KMS-11 (cell line): ENCODE data around the gene BATF3.

Source experiments
- H2AFZ ChIP-seq: fragments of 200-600 bp; sonication (generic); 2 replicates; pipeline ENCODE4 v1.6.1; 2016; ENCODE audit warnings: antibody characterized with exemption, mixed run types, low read depth
- H3K27ac ChIP-seq: fragments of 200-600 bp; sonication (generic); 2 replicates; pipeline ENCODE4 v1.6.1; 2016; ENCODE audit warnings: mild to moderate bottlenecking, mixed run types
- H3K27me3 ChIP-seq: fragments of 200-600 bp; sonication (generic); 2 replicates; pipeline ENCODE4 v1.6.1; 2017; ENCODE audit warnings: mild to moderate bottlenecking, low read depth, mixed run types, moderate library complexity; ENCODE audit not compliant: insufficient read depth
- H3K36me3 ChIP-seq: fragments of 200-600 bp; sonication (generic); 2 replicates; pipeline ENCODE4 v1.6.1; 2017; ENCODE audit warnings: mild to moderate bottlenecking, mixed run types; ENCODE audit not compliant: insufficient read depth
- H3K4me1 ChIP-seq: fragments of 200-600 bp; sonication (generic); 2 replicates; pipeline ENCODE4 v1.6.1; 2016; ENCODE audit warnings: mild to moderate bottlenecking, low read depth, mixed run types; ENCODE audit not compliant: poor library complexity, severe bottlenecking
- H3K4me2 ChIP-seq: fragments of 200-600 bp; sonication (generic); 2 replicates; pipeline ENCODE4 v1.7.0; 2016; ENCODE audit warnings: mild to moderate bottlenecking, mixed run types
- H3K4me3 ChIP-seq: fragments of 200-600 bp; sonication (generic); IDR thresholded peaks from 2 replicates; pipeline ENCODE4 v1.6.1; 2017; ENCODE audit warnings: low read depth, low read length, mixed read lengths; ENCODE audit not compliant: insufficient read depth
- H3K79me2 ChIP-seq: fragments of 200-600 bp; sonication (generic); 2 replicates; pipeline ENCODE4 v1.6.1; 2016; ENCODE audit warnings: low read depth, mixed run types; ENCODE audit not compliant: insufficient read depth
- H3K9ac ChIP-seq: fragments of 200-600 bp; sonication (generic); 2 replicates; pipeline ENCODE4 v1.6.1; 2016; ENCODE audit warnings: mild to moderate bottlenecking, mixed run types
- H4K20me1 ChIP-seq: fragments of 200-600 bp; sonication (generic); 2 replicates; pipeline ENCODE4 v1.6.1; 2016; ENCODE audit warnings: mild to moderate bottlenecking, mixed run types; ENCODE audit not compliant: insufficient read depth
- TF ChIP-seq, protein P1 (sequence below): fragments of 200-600 bp; sonication (generic); conservative IDR thresholded peaks from 2 replicates; pipeline ENCODE4 v1.6.1; 2017; ENCODE audit warnings: low read depth, mild to moderate bottlenecking, antibody characterized with exemption, low read length, moderate library complexity, mixed read lengths

The BATF3 gene

DNA sequence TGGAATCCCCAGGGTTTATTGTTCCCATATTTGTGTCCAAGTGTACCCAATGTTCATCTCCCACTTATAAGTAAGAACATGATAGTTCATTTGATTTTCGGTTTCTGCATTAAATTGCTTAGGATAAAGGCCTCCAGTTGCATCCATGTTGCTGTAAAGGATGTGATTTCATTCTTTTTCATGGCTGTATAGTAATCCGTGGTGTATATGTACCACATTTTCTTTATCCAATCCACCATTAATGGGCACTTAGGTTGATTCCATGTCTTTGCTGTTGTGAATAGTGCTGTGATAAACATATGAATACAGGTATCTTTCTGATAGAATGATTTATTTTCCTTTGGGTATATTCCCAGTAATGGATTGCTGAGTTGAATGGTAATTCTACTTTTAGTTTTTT, 20.0 kb upstream of the BATF3 start:
- Histone ChIP-seq H3K27ac (no peak overlapping the region), H3K36me3 (no peaks in the 10 kb centered on the region), H3K4me1 (peaks cover 4% of the 10 kb centered on the region), H3K4me3 (no peak overlapping the region), H2AFZ (no peak overlapping the region), H3K9ac (no peak overlapping the region), H3K79me2 (no peaks in the 10 kb centered on the region), H4K20me1 (no peaks in the 10 kb centered on the region), H3K27me3 (no peaks in the 10 kb centered on the region), H3K4me2 (no peak overlapping the region)
- TF ChIP-seq, protein P1, sequence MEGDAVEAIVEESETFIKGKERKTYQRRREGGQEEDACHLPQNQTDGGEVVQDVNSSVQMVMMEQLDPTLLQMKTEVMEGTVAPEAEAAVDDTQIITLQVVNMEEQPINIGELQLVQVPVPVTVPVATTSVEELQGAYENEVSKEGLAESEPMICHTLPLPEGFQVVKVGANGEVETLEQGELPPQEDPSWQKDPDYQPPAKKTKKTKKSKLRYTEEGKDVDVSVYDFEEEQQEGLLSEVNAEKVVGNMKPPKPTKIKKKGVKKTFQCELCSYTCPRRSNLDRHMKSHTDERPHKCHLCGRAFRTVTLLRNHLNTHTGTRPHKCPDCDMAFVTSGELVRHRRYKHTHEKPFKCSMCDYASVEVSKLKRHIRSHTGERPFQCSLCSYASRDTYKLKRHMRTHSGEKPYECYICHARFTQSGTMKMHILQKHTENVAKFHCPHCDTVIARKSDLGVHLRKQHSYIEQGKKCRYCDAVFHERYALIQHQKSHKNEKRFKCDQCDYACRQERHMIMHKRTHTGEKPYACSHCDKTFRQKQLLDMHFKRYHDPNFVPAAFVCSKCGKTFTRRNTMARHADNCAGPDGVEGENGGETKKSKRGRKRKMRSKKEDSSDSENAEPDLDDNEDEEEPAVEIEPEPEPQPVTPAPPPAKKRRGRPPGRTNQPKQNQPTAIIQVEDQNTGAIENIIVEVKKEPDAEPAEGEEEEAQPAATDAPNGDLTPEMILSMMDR: no peak

DNA sequence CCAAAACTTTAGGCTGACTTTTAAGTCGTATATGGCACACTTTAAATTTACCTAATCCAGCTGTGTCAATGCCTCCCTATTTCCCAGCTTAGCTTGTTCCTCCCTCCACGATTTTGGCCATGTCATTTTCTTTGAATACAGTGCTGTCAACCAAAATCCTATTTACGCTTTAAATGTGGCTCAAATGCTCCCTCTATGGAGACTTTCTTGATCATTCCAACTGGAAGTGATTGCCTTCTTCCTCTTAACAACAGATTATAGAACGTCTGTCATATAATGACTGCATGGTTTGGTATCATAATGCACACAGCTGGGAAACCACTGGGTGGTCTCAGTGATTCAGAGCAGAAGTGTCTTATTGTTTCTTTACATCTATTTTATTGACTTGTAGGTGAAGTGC, 18.9 kb upstream of the BATF3 start:
- Histone ChIP-seq H3K27ac (no peak overlapping the region), H3K4me2 (no peak overlapping the region), H3K9ac (no peak overlapping the region), H3K36me3 (no peaks in the 10 kb centered on the region), H2AFZ (no peak overlapping the region), H3K27me3 (no peaks in the 10 kb centered on the region), H3K79me2 (no peaks in the 10 kb centered on the region), H4K20me1 (no peaks in the 10 kb centered on the region), H3K4me1 (peaks cover 2% of the 10 kb centered on the region), H3K4me3 (no peak overlapping the region)
- TF ChIP-seq, protein P1: no peak

DNA sequence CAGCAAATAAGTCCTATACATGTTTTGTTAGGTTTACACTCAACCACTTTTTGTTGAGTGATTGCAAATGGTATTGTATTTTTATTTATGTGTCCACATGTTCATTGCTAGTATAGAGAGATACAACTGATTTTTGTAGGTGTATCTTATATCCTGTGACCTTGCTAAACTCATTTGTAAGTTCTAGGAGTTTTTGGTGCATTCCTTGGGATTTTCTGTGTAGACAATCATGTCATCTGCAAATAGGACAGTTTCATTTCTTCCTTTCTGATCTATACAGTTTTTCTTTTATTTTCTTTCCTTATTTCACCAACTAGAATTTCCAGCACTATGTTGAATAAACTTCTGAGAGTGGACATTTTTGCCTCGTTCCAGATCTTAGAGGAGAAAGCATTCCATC, 16.5 kb upstream of the BATF3 start:
- no peak overlapping the region for H3K4me2 ChIP-seq
- H4K20me1 ChIP-seq: no peaks in the 10 kb centered on the region
- H3K4me1 ChIP-seq: no peaks in the 10 kb centered on the region
- no peak overlapping the region for H3K27ac ChIP-seq
- H2AFZ ChIP-seq: no peak overlapping the region
- TF ChIP-seq, protein P1: no peak
- no peak overlapping the region for H3K4me3 ChIP-seq
- H3K79me2 ChIP-seq: no peaks in the 10 kb centered on the region
- no peaks in the 10 kb centered on the region for H3K36me3 ChIP-seq
- H3K9ac ChIP-seq: no peak overlapping the region
- H3K27me3 ChIP-seq: no peaks in the 10 kb centered on the region

DNA sequence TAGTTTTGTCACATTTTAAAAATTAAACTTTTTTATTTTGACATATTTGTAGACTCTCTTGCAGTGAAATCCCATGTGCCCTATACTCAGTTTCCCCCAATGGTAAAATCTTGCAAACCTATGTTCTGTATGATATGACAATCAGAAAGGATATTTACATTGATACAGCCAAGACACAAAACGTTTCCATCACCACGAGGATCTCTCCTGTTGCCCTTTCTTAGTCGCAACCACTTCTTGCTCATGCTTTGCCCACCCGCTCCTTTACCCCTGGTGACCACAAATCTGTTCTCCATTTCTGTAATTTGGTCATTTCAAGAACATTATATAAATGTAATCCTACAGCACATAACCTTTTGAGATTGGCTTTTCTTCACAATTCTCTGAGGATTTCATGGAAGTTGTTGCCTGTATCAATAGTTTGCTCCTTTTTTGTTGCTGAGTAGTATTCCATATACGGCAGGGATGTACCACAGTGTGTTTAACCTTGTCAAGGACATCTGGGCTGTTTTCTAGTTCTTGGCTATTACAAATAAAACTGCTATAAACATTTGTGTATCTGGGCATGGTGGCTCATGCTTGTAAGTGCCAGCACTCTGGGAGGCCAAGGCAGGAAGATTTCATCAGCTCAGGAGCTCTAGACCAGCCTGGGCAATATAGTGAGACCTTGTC, 14.0 kb upstream of the BATF3 start:
- no peak overlapping the region for H3K4me2 ChIP-seq
- H3K27me3 ChIP-seq: no peaks in the 10 kb centered on the region
- no peak overlapping the region for H3K4me3 ChIP-seq
- no peaks in the 10 kb centered on the region for H3K79me2 ChIP-seq
- no peak overlapping the region for H2AFZ ChIP-seq
- H4K20me1 ChIP-seq: no peaks in the 10 kb centered on the region
- H3K36me3 ChIP-seq: no peaks in the 10 kb centered on the region
- no peak overlapping the region for H3K9ac ChIP-seq
- H3K27ac ChIP-seq: no peak overlapping the region
- TF ChIP-seq, protein P1: no peak
- no peaks in the 10 kb centered on the region for H3K4me1 ChIP-seq
